ENCODE measurements around the gene BAZ1B.

DNA sequence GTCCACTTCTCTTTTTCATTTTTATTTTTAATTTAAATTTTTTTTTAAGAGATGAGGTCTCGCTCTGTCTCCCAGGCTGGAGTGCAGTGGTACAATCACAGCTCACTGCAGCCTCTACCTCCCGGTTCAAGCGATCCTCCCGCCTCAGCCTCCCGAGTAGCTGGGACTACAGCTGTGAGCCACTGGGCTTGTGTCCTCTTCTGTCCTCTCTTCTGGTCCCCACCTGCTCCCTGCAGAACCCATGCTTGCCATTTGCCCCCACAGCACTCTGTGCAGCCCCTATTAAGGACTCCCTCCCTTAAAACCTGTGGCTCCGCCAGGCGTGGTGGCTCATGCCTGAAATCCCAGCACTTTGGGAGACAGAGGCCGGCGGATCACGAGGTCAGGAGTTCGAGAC lies 97.6 kb downstream of the BAZ1B start:
- TF ChIP-seq POLR2A (IDR thresholded peaks at IDR 0.05; ENCODE audit: extremely low read depth, insufficient read length) (no peak), CTCF (IDR thresholded peaks at IDR 0.05; ENCODE audit: low read depth, low read length) (no peak), MYC (IDR thresholded peaks at IDR 0.05; ENCODE audit: low read depth, low read length) (no peak), MAX (IDR thresholded peaks at IDR 0.05; ENCODE audit: low read depth, low read length) (no peak)
